ENCODE measurements around the gene B3GLCT.

GRCh38 chr13:31346891-31347290 is 147.1 kb downstream of the B3GLCT start:
- no peak for TF ChIP-seq CTCF (conservative IDR thresholded peaks at IDR 0.05; ENCODE audit: low read depth, low read length)
- TF ChIP-seq EZH2 (IDR thresholded peaks at IDR 0.05; ENCODE audit: low read length, unreplicated experiment), result no peak

All from PC-3 (cell line).